Fibroblast of lung (primary cell): ENCODE measurements around the gene PELI3. TPM values are rescaled to one million over a fixed set of nuclear protein-coding genes. Genes with fewer than 3 reads are reported as not detected.

Source experiments
- DNase-seq, 2 donors: peaks; one replicate each; pipeline versions ENCODE4 v3.0.0 to v3.0.0-alpha.2; 2010; ENCODE audit warnings: low read depth in 2 of 2
- H2AFZ ChIP-seq: 2 replicates; pipeline ENCODE4 v1.5.1; 2012; ENCODE audit warnings: low read length, control low read depth, inconsistent platforms
- H3K27ac ChIP-seq: 2 replicates; pipeline ENCODE4 v1.5.1; 2011; ENCODE audit warnings: low read length, control low read depth; ENCODE audit not compliant: insufficient read depth
- H3K27me3 ChIP-seq: 2 replicates; pipeline ENCODE4 v1.5.1; 2011; ENCODE audit warnings: mild to moderate bottlenecking, low read length; ENCODE audit not compliant: control insufficient read depth, insufficient read depth
- H3K36me3 ChIP-seq: 2 replicates; pipeline ENCODE4 v1.5.1; 2011; ENCODE audit warnings: low read length; ENCODE audit not compliant: control insufficient read depth, insufficient read depth
- H3K4me1 ChIP-seq: 2 replicates; pipeline ENCODE4 v1.5.1; 2011; ENCODE audit warnings: low read length; ENCODE audit not compliant: control insufficient read depth, insufficient read depth; ENCODE audit errors: extremely low read depth
- H3K4me2 ChIP-seq: 2 replicates; pipeline ENCODE4 v1.5.1; 2011; ENCODE audit warnings: low read length, control low read depth; ENCODE audit not compliant: insufficient read depth; ENCODE audit errors: extremely low read depth
- H3K4me3 ChIP-seq, 4 experiments: fragments of 200-600 bp in 1 of 4; sonication (generic) in 1 of 4; replicated peaks in 1 of 4; 2 replicates each; pipeline ENCODE4 v1.5.1; 2011 to 2016; ENCODE audit warnings: low read length in 4 of 4, low read depth in 3 of 4, mild to moderate bottlenecking in 3 of 4, control low read depth in 2 of 4, inconsistent platforms in 1 of 4, mixed read lengths in 1 of 4; ENCODE audit not compliant: insufficient read depth in 1 of 4; ENCODE audit errors: control extremely low read depth in 1 of 4
- H3K79me2 ChIP-seq: 2 replicates; pipeline ENCODE4 v1.5.1; 2012; ENCODE audit warnings: mild to moderate bottlenecking, low read length, inconsistent platforms; ENCODE audit not compliant: control insufficient read depth, insufficient read depth
- H3K9ac ChIP-seq: 2 replicates; pipeline ENCODE4 v1.5.1; 2011; ENCODE audit warnings: mild to moderate bottlenecking, low read length, control low read depth; ENCODE audit not compliant: insufficient read depth
- H3K9me3 ChIP-seq: 2 replicates; pipeline ENCODE4 v1.5.1; 2012; ENCODE audit warnings: low read depth, low read length; ENCODE audit not compliant: control insufficient read depth, insufficient read depth
- H4K20me1 ChIP-seq: 2 replicates; pipeline ENCODE4 v1.5.1; 2011; ENCODE audit warnings: low read length; ENCODE audit not compliant: control insufficient read depth, insufficient read depth; ENCODE audit errors: extremely low read depth
- CTCF ChIP-seq, 2 donors: IDR thresholded peaks in 1 of 2; conservative IDR thresholded peaks in 1 of 2; 1 replicate in 1 of 2; 2 replicates in 1 of 2; pipeline ENCODE4 v1.5.1; 2011 to 2012; ENCODE audit warnings: low read length in 2 of 2, control low read depth in 1 of 2, inconsistent platforms in 1 of 2, low read depth in 1 of 2, mild to moderate bottlenecking in 1 of 2
- EZH2 ChIP-seq: IDR thresholded peaks from 2 replicates; pipeline ENCODE4 v1.5.1; 2012; ENCODE audit warnings: low read length, control low read depth, mild to moderate bottlenecking; ENCODE audit errors: missing control alignments
- polyA plus RNA-seq, 2 donors: library from polyadenylated mRNA; depleted of rRNA in 1 of 2; stranded (reverse) in 1 of 2; unstranded in 1 of 2; fragments of >200 nt; gene quantifications; 2 replicates each; pipeline ENCODE4 v1.2.1, GENCODE V29; 2011 to 2012; ENCODE audit warnings: missing spikeins in 1 of 2
- total RNA-seq: library from RNA; depleted of rRNA; stranded (reverse); fragments of >200 nt; gene quantifications from 2 replicates; pipeline ENCODE4 v1.2.1, GENCODE V29; 2014

The PELI3 gene
- total and polyA plus RNA-seq, 2 donors (not counting 1 experiment from before 2014, with no cell fraction given) = 5.0 to 20.3 TPM

GRCh38 chr11:66473167-66473566 is 6.5 kb downstream of the PELI3 start:
- Histone ChIP-seq H3K9me3 (no peaks in the 10 kb centered on the region), H3K4me2 (no peak overlapping the region), H3K4me1 (no peaks in the 10 kb centered on the region), H3K27ac (no peak overlapping the region), H2AFZ (no peak overlapping the region), H4K20me1 (no peaks in the 10 kb centered on the region), H3K36me3 (peaks cover 9% of the 10 kb centered on the region), H3K79me2 (no peaks in the 10 kb centered on the region), H3K27me3 (no peaks in the 10 kb centered on the region), H3K4me3 (no peak overlapping the region), H3K9ac (no peak overlapping the region)
- DNase-seq = no peak
- TF ChIP-seq EZH2 (no peak), CTCF (conservative IDR thresholded peaks at IDR 0.05 in 1 of 2, IDR thresholded peaks at IDR 0.05 in 1 of 2; ENCODE audit: low read depth in 1 of 2, low read length in 2 of 2) (no peak)

GRCh38 chr11:66473608-66474515 is 7.2 kb downstream of the PELI3 start:
- H3K79me2 ChIP-seq = no peaks in the 10 kb centered on the region
- peaks cover 9% of the 10 kb centered on the region for H3K36me3 ChIP-seq
- H3K9ac ChIP-seq = no peak overlapping the region
- no peak overlapping the region for H2AFZ ChIP-seq
- H3K27me3 ChIP-seq = no peaks in the 10 kb centered on the region
- H3K4me2 ChIP-seq = no peak overlapping the region
- H4K20me1 ChIP-seq = no peaks in the 10 kb centered on the region
- no peak overlapping the region for H3K4me3 ChIP-seq
- no peaks in the 10 kb centered on the region for H3K9me3 ChIP-seq
- no peak overlapping the region for H3K27ac ChIP-seq
- DNase-seq = no peak
- TF ChIP-seq EZH2 (no peak), CTCF (conservative IDR thresholded peaks at IDR 0.05 in 1 of 2, IDR thresholded peaks at IDR 0.05 in 1 of 2; ENCODE audit: low read depth in 1 of 2, low read length in 2 of 2) (no peak)
- H3K4me1 ChIP-seq = peaks cover under 1% of the 10 kb centered on the region

- H2AFZ ChIP-seq = no peak overlapping the region
- H3K79me2 ChIP-seq = peaks cover 5% of the 10 kb centered on the region
- no peaks in the 10 kb centered on the region for H3K9me3 ChIP-seq
- peaks cover 3% of the 10 kb centered on the region for H3K4me1 ChIP-seq
- no peak overlapping the region for H3K9ac ChIP-seq
- H3K4me3 ChIP-seq = no peak overlapping the region
- H3K27ac ChIP-seq = no peak overlapping the region
- H3K4me2 ChIP-seq = no peak overlapping the region
- H4K20me1 ChIP-seq = no peaks in the 10 kb centered on the region
- H3K36me3 ChIP-seq = peaks cover 9% of the 10 kb centered on the region
- TF ChIP-seq CTCF (conservative IDR thresholded peaks at IDR 0.05 in 1 of 2, IDR thresholded peaks at IDR 0.05 in 1 of 2; ENCODE audit: low read depth in 1 of 2, low read length in 2 of 2) = no peak
- TF ChIP-seq EZH2 = no peak
- DNase-seq = no peak
- H3K27me3 ChIP-seq = no peaks in the 10 kb centered on the region
Measured at GRCh38 chr11:66475349-66476172, 8.9 kb downstream of the PELI3 start.
